D341Med (cell line): ENCODE results near the gene KLK14.

Experiments used
- DNase-seq: peaks from one replicate; pipeline ENCODE4 v3.0.0; 2012; ENCODE audit warnings: low spot score

KLK14 gene

DNA sequence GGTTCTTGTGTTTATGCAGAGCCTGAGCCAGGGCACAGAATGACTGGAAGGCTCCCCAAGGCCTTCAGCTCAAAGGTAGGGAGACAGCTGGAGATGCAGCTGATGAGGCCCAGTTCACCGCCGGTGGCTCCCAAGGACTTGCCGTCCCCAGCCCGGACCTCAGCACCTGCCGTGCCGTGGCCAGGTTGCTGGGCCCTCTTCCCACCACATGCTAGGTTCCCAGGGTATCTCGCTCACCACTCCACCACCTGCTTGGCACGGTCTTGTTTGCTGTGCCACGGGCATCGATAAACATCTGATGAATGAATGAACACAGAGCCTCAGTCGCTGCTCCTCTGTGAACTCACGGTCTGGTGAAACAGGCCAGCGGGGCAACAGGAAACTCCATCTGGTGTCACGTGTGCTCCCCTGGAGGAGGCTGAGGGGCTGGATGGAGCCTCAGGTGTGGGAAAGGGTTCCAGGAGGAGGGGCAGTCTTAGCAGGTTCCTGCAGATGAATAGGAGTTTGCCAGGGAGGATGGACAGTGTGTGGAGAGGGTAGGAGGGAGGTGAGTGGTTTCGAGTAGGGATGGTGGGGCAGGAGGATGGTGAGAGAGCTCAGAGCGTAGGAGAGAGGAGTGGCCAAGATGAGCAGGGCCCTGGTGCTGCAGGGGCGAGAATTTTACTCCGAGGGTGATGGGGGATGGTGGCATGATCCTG lies 3.6 kb upstream of the KLK14 start:
- DNase-seq, result no peak

GRCh38 chr19:51084505-51084904 lies 1.8 kb upstream of the KLK14 start:
- no peak for DNase-seq

- DNase-seq, result no peak
Observed at GRCh38 chr19:51083783-51084182, 1.1 kb upstream of the KLK14 start.

DNA sequence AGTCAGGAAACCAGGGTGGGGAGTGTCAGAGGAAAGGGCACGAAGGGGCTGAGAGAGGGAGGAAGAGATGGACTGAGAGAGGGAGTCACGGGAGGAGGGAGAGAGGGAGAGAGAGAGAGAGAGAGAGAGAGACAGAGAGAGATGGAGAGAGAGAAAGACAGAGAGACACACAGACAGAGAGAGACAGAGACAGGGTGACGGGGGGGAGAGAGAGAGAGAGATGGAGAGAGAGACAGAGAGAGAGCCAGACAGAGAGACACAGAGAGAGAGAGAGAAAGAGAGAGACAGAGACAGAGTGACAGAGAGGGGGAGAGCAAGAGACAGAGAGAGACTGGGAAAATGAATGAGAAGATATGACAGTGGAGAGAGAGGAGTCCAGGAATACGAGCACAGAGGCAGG lies 494 bp upstream of the KLK14 start:
- no peak for DNase-seq

DNA sequence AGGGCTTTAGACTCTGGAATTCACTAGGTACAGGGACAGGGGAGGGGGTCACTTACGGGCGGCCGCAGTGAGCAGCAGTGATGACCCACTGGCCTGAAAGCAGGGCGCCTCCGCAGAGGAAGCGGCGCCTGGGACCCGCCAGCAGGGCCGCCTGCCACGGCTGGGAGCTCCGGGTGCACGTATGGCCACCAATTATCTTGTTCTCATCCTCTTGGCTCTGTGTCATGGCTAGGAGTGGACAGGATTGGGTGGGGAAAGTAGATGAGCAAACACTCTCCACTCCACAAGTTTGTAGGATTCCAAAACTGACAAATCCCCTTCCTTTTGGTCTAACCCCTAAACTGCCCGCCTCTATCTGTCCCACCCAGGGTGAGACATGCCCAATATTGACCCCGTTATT lies 1.2 kb downstream of the KLK14 start:
- no peak for DNase-seq

- no peak for DNase-seq
Observed at GRCh38 chr19:51079481-51080110, 3.1 kb downstream of the KLK14 start.

DNA sequence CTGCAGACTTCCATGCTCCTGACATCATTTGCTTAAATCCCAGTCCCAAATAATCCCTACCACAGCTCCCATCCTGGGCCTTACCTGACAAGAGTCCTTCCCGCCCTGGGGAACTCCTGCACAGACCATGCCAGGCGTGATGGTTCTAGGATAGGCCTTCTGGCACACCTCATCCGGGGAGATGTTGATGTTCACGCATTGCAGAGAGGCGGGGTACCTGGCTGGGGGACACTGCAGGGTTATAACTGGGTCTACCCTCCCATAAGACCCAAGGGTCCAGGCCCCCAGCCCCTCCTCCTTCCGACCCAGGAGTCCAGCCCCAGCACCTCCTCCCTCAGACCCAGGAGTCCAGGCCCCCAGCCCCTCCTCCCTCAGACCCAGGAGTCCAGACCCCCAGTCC lies 4.0 kb downstream of the KLK14 start:
- no peak for DNase-seq

- no peak for DNase-seq
Observed at GRCh38 chr19:51078104-51078503, 4.6 kb downstream of the KLK14 start.

DNA sequence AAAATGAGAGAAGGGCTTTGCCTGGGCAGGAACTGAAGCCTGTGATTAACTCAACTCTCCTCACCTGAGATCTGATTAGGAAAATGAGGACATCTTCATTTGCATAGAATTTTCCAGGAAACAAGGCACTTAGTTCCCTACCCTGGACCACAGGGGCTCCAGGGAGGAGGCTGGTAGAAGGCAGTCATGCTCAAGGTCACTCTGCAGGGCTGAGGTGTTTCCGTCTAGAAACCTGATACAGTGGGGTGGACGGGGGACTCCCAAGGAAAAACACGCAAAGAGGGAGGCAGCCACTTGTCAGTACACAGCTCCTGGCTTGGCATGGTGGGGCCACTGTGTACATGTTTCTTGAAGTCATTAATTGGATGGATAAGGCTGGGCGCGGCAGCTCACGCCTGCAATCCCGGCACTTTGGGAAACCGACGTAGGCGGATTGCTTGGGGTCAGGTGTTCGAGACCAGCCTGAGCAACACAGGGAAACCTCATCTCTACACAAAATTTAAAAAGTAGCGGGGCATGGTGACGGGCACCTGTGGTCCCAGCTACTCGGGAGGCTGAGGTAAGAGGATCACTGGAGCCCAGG lies 6.0 kb downstream of the KLK14 start:
- no peak for DNase-seq

DNA sequence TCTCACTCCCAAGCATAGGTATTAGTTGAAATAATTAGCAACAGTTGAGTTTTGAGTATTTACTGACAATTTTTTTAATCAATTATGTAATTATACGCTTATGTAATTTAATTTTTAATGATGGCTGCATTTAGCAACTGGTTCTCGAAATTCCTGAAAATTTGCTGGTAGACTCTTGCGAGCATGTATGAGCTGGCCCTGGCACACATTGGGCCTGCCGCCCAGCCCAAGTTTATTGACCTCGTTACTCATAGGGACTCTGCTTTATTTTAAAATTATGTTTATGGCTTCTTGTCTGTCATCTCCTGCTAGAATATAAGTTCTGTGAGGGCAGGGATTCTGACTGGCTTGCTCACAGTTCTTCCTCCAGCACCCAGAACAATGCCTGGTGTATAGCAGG lies 6.7 kb downstream of the KLK14 start:
- DNase-seq, result no peak

DNA sequence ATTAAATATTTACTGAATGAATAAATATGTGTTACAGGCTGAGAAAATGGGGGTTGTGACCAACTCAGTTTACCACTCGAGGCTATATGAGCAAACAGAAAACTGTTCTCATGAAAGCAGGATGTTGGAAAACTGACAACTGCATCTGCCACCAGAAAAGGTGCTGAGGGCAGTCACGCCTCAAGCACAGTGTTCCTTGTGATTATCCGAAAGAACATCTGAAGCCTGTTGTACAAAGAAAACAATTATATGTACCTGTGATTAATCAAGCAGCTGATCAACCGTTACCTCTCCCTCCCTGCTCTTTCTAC lies 11.6 kb downstream of the KLK14 start:
- no peak for DNase-seq

DNA sequence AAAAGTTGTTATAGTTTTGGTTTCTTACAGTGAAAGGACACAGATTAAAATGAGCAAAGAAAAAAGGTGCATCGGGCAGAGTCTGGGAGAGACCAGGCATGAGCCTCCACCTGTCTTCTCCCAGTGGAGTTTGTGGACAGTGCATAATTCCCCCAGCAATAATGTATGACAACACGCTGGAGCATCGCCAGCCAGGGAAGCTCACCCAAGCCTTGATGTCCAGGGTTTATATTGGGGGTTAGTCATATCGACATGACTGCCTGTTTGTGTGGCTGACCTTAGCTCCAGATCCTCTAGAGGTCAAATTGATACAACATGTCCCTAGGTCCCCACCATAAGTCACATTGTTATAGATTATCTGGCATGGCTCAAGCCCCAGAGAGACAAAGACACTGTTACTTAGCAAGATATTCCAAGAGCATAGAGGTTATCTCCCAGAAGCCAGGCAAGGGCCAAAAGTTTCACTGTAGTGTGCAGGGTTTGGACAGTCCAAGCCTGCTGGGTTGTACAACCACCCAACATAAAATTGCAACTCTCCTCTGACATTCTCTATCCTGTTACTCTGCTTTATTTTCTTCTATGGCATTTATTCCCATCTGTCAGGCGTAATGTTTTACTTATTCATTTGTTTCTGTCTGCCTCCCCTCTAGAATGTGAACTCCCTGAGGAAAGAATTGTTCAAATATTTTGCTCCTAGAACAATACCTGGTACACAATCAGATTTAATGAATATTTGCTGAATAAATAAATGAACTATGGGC lies 12.2 kb downstream of the KLK14 start:
- no peak for DNase-seq

- DNase-seq, result no peak
Observed at GRCh38 chr19:51066393-51067186, 16.1 kb downstream of the KLK14 start.

DNA sequence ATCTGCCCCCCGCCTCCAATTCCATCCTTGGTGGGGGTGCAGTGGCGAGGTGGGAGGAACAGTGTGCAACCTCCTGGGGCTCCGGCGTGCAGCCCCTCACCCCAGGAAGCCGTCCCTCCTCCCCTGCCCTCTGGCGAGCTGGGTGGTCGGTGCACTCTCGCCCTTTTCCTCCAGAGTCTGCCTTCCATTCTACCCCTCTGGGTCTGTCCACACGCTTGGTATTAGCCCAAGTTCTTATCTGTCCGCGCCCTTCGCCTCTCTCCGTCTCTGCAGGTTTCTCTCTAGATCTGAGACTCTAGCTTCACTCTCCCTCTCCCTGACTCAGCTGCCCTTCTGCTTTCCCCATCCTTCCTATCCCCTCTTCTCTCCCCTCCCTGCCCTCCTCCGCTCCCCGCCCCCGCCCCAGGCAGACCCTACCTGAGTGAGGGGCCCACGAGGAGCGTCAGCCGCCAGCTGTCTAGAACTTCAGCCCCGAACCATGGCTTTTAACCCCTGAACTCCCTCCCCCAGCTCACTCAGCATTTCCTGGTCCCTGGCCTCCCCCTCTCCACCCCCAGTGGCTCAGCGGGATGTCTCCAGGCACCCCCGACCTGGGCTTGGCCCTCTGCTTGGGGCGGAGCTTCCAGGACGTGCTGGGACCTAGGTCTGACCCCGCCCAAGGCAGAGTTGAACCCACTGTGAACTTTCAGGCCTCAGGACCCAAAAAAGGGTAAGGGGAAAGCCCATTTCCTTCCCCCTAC lies 17.3 kb downstream of the KLK14 start:
- no peak for DNase-seq

GRCh38 chr19:51064534-51065220 lies 18.0 kb downstream of the KLK14 start, which contains the start of gene KLK13:
Gene KLK13 (minus strand): TSS chr19:51065092. CDS start chr19:51065067, 25 bp downstream.
- no peak for DNase-seq

DNA sequence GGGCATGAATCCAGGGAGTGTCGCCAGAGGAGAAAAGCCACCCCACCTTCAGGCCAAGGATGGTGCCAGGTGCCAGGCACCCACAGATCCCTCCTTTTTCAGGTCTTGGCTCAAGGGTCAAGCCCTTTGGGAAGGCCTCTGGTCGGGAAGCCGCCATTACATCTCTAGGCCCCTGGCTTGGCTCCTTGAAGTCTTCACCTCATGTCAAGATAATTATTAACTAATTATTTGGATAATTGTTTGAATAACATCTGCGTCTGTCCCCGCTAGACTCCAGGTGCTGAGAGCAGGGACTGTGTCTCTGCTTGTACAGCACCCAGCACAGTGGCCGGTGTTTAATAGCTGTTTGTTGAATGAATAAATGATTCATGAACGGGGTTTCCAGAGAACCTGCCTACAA lies 19.0 kb downstream of the KLK14 start:
- no peak for DNase-seq

GRCh38 chr19:51060973-51061372 lies 21.7 kb downstream of the KLK14 start:
- DNase-seq, result no peak

GRCh38 chr19:51060336-51060735 lies 22.4 kb downstream of the KLK14 start:
- DNase-seq, result no peak

DNA sequence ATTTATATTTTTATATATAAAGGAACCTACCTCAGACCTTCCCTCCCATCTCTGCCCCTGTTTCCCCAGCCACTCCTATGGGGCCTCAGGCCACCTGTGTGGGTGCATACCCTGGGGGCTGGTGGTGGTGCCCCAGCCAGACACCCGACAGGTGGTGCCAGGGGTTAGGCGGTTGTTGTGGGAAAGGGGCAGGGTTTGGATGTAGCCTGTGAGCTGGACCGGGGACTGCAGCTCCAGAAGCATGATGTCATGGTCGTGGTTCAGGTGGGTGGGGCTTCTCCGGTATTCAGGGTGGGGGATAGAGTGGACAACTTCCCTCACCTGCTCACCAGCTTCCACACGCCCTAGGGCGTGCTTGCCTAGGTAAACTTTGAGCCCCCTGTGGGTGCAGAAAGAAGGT lies 23.0 kb downstream of the KLK14 start:
- no peak for DNase-seq

DNA sequence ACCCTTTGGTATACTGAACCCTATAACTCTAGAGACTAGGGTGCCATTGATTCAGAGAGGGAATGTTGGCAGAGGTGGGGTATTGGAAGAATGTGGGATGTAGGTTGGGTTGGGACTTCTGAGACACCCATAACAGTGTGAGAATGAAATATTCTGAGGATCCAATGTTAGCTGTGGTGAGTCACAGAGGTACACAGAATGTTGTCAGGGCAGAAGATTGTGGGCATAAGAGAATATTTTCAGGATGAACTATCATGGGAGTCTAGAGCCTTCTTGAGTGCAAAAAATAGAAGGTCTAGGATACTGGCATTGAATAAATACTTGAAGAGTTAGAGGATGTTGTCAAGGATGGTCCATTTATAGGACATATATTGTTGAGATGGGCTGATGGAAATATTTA lies 26.8 kb downstream of the KLK14 start:
- no peak for DNase-seq

- no peak for DNase-seq
Observed at GRCh38 chr19:51047031-51047335, 35.7 kb downstream of the KLK14 start.
